ENCODE data around the gene CHAF1A. TPM values are rescaled to one million over a fixed set of nuclear protein-coding genes. Genes with fewer than 3 reads are reported as not detected.

Gene CHAF1A
- total and polyA plus RNA-seq, 12 donors, result 4.2 to 8.7 (median 5.8) TPM

- DNase-seq, result no peak
- WGBS, 2 donors, result 80% methylated on average over 36 of the region's 36 CpGs
- no peak overlapping the region for H3K27ac ChIP-seq
- peaks cover 0 to 14% (median 6%) of the 10 kb centered on the region in 9 donors for H3K4me1 ChIP-seq
- peaks cover 0 to 66% (median 50%) of the 10 kb centered on the region in 9 donors for H3K36me3 ChIP-seq
- ATAC-seq, result no peak
- intact Hi-C loops (cut with DNase I), result no loop called here
- no peak overlapping the region for H3K4me3 ChIP-seq
- TF ChIP-seq CTCF (IDR thresholded peaks at IDR 0.05), result no peak
- H3K9me3 ChIP-seq, result no peaks in the 10 kb centered on the region
- H3K27me3 ChIP-seq, result no peaks in the 10 kb centered on the region
Measured at GRCh38 chr19:4444765-4445741, 42.6 kb downstream of the CHAF1A start.

- Histone ChIP-seq H3K4me1 (peaks cover 0 to 14% (median 6%) of the 10 kb centered on the region in 9 donors), H3K9me3 (no peaks in the 10 kb centered on the region), H3K36me3 (peaks cover 0 to 74% (median 50%) of the 10 kb centered on the region in 9 donors), H3K4me3 (no peak overlapping the region), H3K27me3 (no peaks in the 10 kb centered on the region), H3K27ac (no peak overlapping the region)
- no peak for DNase-seq
- ATAC-seq, result no peak
- intact Hi-C loops (cut with DNase I), result no loop called here
- no peak for TF ChIP-seq CTCF (IDR thresholded peaks at IDR 0.05)
- whole genome bisulfite sequencing, 2 donors, result 91 to 92% methylated on average over 58 of the region's 58 CpGs
Measured at GRCh38 chr19:4445963-4446703, 43.7 kb downstream of the CHAF1A start.

- no peak overlapping the region for H3K4me3 ChIP-seq
- DNase-seq, result no peak
- intact Hi-C loops (cut with DNase I), result no loop called here
- no peak overlapping the region for H3K27ac ChIP-seq
- no peaks in the 10 kb centered on the region for H3K27me3 ChIP-seq
- peaks cover 0 to 80% (median 53%) of the 10 kb centered on the region in 9 donors for H3K36me3 ChIP-seq
- no peak for ATAC-seq
- H3K4me1 ChIP-seq, result peaks cover 0 to 14% (median 6%) of the 10 kb centered on the region in 9 donors
- 85% methylated on average over 15 of the region's 15 CpGs for WGBS, 2 donors
- TF ChIP-seq CTCF (IDR thresholded peaks at IDR 0.05), result no peak
- no peaks in the 10 kb centered on the region for H3K9me3 ChIP-seq
Measured at GRCh38 chr19:4446704-4447200, 44.3 kb downstream of the CHAF1A start.

Measured in heart right ventricle (tissue), 16 donors.